ENCODE data around the gene PDS5B.

GRCh38 chr13:32594157-32594738, 8.0 kb downstream of the PDS5B start:
- TF ChIP-seq GATA3 (IDR thresholded peaks at IDR 0.05; ENCODE audit: low read depth, low read length) (no peak), GATA2 (IDR thresholded peaks at IDR 0.05; ENCODE audit: low read depth, low read length) (no peak)
